ENCODE data around the gene UGT1A8. TPM values are rescaled to one million over a fixed set of nuclear protein-coding genes. Genes with fewer than 3 reads are reported as not detected.
A peak's percentile ranks its signal among the peaks of the same experiment; 100 is the strongest.
"Not testable (repeated sequence)": the region's sequence is repeated elsewhere in the genome, so short reads cannot be mapped to it uniquely, and the experiment has no call there.

The UGT1A8 gene
- total RNA-seq, 1 donor from 2014 or later: 4.4 TPM

DNA sequence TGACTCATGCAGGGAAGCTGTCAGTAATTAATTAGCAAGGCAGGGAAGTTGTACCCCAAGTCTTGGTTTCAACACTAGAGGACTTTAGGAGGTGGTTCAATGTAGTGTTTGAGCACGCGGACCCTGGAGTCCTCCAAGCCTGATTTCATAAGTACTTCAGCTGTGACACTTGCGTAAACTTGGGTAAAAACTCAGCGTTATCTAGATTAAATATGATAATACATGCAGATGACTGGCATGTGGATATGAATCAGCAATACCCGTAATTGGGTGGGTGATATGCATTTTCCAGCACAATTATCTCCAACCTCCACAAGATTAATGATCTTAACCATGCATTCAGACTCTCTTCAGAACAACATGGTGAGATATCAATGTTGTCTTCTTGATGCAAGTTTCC, 69.5 kb downstream of the UGT1A8 start:
- DNase-seq (ENCODE audit: low spot score): no peak

DNA sequence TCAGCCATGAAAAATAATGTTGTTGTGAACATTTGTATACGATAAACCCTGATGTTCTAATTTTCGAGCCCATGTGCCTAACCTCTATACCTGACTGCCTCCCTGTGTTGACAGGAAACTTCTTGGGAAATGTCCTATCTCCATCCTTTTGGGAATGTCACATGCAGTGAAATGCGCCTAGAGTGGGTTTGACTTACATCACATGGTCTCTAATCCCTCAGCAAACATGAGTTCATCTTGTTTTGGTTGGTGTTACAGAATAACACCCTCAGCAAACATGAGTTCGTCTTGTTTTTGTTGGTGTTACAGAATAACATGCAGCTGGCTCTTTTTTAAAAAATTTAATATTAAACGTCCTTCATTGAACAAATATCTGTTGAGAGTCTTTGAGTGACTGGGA, 70.9 kb downstream of the UGT1A8 start:
- no peak for DNase-seq (ENCODE audit: low spot score)

DNA sequence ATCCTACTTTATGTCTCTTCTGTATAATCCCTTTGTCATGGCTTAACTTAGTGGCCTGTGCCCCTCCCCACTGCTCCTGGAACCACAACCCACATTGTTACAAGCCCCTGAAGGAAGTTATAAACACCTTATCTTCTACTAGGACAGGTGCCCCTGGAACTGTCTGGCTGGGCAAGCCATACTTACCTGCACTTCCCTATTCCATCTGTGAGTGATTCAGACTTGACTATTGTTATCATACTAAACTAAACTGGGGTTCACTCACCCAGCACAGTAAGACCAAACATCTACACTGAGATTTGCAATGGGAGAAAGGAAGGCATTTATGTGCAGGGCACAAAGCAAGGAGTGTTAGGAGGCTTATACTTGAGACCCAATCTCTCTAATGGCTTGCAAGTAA, 71.6 kb downstream of the UGT1A8 start:
- DNase-seq (ENCODE audit: low spot score): no peak

DNA sequence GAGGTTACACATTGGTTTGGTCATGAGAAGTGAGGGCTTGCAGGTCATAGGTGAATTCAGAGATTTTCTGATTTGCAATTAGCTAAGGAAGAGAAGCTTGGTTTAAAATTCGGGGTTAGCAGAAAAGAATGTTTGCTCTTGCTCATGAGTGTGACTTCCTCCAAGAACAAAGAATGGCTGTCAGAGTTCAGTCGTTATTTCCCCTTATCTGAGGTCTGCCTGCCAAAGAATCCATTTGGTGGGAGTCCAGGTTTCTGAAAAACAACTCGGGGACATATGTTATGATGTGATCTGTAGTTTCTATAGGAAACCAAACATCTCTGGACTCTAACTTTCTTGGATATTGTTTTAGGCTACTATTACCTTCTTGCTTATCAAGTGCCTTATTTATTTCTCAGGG, 72.1 kb downstream of the UGT1A8 start:
- DNase-seq (ENCODE audit: low spot score): no peak

DNA sequence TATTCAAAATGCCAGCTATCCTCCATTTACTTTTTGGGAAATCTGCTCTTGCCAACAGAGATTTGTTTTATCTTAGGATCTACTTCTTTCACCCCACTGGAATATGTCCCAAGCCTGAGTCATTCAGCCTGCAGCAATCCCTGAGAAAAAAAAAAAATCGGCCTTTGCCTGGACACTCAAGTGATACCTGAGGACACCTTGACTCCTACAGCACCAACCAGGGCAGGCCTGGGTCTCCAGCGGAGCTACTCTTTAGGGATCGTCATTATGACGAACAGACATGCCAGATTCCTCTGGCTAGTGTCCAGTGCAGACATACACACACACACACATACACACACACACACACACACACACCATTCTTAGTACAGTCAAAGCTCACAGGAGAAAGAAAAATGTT, 73.0 kb downstream of the UGT1A8 start:
- DNase-seq (ENCODE audit: low spot score): no peak

DNA sequence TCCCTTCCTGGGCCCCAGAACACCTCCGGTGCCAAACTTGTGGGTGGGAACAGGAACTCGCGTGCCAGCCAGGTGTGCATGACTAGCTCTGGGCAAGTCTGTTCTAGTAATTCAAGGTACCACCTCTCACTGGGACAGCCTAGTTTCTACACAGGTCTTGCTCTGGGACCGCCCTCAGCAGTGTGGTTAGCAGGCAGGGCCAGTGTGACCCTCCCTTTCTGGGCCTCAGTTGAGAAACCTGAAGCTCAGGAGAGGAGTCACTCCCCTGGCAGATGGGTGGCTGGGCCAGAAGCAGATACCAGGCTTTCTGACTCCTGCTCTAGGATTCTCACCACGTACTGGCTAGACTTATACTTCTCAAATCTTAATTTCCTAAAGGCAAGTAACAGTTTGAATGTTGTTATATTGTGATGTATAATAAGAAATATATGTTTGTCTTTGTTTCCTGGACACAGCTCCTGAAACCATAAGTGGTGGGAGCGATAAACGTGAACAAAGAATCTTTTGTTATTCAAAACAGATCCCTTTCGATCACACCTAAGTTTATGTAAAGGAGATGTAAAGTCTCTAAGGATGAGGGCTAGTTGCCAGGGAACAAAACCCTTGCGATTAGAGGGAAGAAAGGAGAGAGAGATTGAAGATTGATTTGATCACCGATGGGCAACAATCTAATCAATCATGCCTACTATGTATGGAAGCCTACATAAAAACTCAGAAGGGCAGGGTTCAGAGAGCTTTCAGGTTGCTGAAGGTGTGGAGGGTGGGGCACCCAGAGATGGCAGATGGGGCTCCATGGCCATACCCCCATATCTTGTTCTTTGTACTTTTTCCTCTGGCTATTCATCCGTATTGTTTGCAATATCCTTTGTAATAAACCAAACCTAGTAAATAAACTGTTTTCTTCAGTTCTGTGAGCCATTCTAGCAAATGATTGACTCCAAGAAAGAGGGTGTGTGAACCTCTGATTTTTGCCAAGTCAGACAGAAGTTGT, 74.3 kb downstream of the UGT1A8 start:
- peak; percentile 91 for DNase-seq (ENCODE audit: low spot score)

DNA sequence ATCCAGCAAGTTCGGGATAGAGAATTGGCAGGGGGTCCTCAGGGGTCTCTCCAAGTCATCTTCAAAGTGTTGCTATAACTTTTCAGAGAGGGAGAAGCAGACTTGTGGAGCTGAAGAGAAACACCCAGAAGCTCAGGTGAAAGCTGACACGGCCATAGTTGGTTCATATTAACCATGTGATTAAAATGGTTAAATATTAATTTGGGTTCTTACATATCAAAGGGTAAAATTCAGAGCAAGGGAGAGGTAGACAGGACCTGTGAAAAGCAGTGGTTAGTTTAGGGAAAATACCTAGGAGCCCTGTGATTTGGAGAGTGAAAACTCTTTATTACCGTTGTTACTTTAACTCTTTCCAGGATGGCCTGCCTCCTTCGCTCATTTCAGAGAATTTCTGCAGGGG, 75.2 kb downstream of the UGT1A8 start, which contains the start of gene UGT1A6:
Gene UGT1A6 (plus strand): TSS at position 243 of the 400 bp plus-strand sequence. CDS start 115 bp downstream, at position 358.
- DNase-seq (ENCODE audit: low spot score): no peak

DNA sequence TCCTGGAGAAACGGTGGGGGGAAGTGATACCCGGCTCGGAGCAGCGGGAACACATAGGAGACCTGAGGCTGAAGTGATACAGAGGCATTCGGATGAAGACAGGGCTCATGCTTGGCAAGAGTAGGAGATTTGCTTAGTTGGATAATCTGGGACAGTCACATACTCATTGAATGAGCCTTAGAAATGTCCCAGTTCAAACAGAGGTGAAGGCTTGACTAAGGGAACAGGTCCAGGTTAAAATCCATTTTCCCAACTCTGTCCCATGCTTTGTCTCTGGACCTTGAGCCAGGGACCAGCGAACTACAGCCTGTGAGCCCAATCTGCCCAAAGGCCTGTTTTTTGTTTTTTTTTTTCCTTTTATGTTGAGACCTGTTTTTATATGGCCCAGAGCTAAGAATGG, 76.5 kb downstream of the UGT1A8 start:
- DNase-seq (ENCODE audit: low spot score): no peak

DNA sequence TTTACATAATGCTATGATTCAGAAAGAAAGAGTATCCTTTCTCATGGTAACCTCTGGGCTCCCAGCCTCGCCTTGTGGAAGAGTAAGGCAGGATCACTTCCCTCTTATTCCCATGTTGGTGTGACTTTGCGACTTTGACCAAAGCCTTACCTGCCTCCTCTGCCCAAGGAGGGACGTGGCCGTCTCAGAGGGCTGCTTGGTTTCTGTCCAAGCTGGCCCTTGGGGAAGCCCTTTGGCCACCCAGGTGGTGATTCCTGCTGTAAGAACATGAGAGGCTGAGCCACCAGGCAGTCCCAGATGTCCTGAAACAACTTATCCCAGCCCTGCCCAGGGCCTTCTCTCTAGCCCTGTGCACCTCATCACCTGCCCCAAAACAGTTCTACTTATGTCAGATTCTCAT, 81.3 kb downstream of the UGT1A8 start:
- no peak for DNase-seq (ENCODE audit: low spot score)

DNA sequence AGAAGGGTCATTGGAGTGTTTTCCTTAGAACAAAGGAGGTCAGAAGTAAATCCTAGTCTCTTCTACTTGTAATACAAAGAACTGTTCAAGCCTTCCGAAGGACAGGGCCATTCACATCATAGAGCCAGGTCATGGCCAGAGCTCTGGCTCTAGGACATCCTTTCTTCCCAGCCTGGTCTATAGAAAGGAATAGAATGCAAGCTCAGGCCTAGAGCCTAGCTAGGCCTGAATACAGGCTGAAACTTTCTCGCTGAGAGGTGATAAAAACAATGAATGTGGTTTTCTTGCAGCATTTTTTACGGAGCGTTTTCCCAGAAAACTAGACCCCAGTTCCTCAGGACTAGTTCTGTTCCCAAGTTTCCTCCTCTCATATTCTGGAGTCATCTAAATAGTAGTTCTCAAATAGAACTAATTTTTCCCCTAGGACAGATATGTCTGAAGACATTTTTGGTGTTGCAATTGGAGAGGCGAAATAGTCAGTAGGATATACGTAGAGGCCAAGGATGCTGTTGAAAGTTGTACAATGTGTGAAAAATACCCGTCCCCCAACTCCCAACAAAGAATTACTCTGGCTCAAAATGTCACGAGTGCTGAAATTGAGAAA, 82.1 kb downstream of the UGT1A8 start:
- no peak for DNase-seq (ENCODE audit: low spot score)

DNA sequence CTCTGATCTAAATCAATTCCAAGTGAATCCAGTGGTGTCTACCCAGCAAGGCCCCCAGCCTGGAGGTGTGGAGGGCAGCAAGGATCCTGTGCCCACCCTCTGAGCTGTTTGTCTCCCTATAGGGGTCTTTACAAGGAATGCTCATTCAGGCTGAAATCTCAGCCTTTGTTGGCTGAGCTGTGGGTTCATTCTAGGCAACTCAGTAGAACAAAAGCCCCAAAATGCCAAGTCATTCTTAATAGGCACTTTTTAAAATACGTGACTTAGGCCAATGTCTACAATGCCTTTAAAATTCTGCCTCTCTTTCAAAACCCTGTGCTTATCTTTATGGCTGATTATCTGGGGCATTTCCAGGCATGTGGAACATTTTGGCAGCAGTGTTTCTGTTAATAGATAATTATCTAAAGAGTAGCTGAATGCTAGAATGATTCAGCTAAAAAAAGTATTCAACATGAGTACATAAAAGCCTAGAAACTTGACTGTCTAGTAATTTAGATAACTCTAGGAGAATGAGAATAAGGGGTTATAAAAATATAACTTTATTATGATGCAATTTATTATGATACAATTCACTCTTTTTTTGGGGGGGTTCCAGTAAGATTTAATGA, 82.7 kb downstream of the UGT1A8 start:
- peak; percentile 66 for DNase-seq (ENCODE audit: low spot score)

DNA sequence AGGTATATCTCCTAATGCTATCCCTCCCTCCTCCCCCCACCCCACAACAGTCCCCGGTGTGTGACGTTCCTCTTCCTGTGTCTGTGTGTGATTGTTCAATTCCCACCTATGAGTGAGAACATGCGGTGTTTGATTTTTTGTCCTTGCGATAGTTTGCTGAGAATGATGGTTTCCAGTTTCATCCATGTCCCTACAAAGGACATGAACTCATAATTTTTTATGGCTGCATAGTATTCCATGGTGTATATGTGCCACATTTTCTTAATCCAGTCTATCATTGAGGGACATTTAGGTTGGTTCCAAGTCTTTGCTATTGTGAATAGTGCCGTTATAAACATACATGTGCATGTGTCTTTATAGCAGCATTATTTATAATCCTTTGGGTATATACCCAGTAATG, 83.4 kb downstream of the UGT1A8 start:
- not testable (repeated sequence) for DNase-seq (ENCODE audit: low spot score)

DNA sequence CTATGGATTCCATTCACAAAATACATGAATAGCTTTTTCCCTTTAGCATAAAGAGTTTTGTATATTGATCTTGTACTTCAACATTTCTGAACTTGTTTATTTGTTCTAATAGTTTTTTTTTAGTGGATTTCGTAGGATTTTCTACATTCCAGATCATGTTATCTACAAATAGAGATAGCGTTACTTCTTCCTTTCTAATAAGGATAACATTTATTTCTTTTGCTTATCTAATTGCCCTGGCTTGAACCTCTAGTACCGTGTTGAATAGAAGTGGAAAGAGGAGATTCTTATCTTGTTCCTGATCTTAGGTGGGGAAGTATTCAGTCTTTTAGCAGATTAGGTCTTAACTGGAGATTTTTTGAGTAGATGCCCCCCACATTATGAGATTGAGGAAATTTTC, 84.8 kb downstream of the UGT1A8 start:
- no peak for DNase-seq (ENCODE audit: low spot score)

DNA sequence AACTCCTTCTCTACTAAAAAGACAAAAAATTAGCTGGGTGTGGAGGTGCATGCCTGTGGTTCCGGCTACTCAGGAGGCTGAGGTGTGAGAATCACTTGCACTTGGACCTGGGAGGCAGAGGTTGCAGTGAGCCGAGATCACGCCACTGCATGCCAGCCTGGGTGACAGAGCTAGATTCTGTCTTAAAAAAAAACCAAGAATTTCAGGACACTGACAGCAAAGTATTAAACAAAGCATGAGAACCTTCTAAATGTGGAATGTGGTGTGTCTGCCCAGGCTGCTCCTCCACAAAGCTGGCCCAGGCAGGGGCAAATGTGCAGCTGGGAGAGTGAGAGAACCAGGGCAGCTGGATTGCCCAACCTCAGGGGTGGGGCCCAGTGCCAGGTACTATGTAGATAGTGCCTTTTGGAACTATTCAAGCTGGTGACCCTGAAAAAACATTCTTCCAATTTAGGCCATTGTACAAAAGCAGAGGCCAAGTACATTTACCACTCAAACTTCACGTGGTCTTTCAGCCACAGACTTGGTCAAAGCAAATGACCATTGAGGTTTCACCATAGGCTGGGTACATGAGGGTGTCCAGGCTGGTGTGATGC, 88.6 kb downstream of the UGT1A8 start:
- peak; percentile 65 for DNase-seq (ENCODE audit: low spot score)

DNA sequence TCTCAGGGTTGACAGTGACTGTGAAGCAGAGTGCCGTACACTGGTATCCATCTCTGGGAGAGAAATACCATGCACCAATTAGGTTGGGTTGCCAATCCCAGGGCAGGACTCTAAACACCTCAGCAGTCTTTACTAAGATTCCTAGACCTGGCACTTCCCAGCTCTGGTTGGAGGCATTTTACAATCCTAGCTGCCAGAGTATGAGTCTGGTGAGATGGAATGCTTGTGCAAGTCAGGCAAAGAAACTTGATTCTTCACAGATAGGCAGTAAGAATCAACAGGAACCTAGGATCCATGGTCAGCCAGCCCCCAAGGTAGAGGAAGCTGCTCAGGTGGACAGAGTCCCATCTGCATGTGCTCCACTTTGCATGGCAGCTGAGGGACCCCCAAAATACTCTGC, 89.3 kb downstream of the UGT1A8 start:
- no peak for DNase-seq (ENCODE audit: low spot score)

DNA sequence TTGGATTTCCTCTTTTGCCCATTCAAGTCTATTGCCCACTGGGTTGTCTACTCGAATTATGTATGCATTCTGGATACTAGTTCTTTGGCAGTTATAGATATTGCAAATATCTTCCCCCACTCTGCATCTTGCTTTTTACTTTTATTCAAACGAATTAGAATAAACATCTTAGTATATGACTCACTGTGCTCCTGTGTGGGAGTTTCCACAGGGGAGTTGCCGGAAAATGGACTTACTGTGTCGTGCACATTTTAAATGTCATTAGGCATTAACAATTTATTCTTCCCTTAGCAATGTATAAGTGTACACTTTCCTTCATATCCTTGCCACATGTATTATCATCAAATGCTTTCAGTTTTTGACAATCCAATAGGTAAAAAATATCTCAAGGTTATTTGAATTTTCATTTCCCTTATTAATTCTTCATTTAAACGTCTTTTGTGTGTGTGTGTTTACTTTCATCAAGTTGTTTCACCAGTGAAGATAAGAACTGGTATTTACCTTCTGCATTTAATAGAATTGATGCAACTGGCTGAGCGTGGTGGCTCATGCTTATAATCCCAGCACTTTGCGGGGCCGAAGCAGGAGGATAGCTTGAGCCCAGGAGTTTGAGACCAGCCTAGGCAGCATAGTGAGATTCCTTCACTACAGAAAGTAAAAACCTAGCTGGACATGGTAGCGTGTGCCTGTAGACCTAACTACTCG, 90.7 kb downstream of the UGT1A8 start:
- no peak for DNase-seq (ENCODE audit: low spot score)

DNA sequence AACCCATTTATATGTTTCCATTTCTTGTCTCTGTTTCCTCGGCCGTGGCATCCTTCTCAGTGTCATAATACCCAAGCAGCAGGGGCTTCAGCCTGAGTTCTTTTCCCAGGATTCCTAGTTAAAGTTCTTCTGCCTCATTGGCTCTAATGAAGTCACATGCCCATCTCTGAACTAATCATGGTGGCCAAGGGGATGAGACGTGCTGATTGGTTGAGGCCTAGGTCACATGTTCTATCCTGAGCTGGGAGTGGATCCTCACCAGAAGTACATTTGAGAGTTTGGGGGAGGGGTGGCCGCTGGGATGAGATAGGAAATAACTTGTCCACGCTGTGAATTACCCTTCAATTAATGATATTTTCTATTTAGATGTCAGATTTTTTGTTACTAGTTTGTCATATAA, 91.5 kb downstream of the UGT1A8 start:
- DNase-seq (ENCODE audit: low spot score): no peak

DNA sequence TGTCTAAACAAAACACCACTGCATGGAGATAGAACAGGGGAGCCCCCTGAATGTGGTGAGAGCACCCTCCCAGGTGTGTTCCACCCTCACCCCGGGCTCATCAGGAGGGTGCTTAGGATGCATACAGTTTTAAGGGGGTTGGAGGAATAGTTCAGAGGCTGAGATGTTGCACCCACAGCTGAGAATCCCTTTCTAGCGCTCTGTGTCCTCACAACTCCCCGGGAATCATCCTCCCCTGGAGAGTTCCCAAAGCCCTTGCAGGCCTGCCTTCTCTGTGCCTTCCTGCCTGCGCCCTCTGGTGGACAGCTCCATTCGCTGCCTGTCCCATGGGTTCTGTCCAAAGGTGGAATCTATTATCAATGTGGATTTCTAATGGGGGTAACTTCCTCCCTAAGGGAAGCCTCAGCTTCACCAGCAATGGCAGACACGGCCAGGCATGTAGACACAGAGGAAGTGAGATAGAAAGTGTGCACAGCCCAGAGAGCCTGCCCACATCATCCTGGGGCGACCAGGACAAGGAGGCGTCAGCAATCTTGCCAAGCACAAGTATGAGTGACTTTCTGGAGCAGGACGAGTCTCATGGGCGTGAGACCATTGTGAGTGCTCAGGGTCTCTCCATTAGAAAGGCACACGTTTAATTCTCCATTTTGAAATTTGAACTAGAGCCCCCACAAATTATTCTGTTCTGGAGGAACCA, 94.0 kb downstream of the UGT1A8 start:
- peak; percentile 83 for DNase-seq (ENCODE audit: low spot score)

DNA sequence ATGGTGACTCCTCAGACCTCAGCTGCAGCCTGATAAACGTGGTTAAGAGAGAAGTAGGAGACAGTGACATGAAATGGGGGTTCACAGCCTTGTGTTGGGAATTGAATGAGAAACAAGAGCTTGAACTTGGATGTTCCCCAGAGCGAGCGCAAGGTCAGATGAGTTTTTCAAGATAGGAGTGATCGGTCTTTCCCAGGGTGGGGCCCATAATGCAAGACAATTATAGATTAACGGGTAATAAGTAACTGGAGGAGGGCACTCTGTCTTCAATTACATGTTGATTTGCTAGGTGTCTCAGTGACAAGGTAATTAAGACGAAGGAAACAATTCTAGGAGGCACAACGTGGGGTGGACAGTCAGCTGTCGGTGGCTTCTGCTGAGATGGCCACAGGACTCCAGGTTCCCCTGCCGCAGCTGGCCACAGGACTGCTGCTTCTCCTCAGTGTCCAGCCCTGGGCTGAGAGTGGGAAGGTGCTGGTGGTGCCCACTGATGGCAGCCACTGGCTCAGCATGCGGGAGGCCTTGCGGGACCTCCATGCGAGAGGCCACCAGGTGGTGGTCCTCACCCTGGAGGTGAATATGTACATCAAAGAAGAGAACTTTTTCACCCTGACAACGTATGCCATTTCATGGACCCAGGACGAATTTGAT, 95.3 kb downstream of the UGT1A8 start, which contains the start of gene UGT1A5:
Gene UGT1A5 (plus strand): TSS at position 297 of the 651 bp plus-strand sequence. CDS start 85 bp downstream, at position 382.
- DNase-seq (ENCODE audit: low spot score): no peak

DNA sequence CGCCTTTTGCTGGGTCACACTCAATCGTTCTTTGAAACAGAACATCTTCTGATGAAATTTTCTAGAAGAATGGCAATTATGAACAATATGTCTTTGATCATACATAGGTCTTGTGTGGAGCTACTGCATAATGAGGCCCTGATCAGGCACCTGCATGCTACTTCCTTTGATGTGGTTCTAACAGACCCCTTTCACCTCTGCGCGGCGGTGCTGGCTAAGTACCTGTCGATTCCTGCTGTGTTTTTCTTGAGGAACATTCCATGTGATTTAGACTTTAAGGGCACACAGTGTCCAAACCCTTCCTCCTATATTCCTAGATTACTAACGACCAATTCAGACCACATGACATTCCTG, 95.8 kb downstream of the UGT1A8 start:
- DNase-seq (ENCODE audit: low spot score): no peak

Measured in ureter (tissue), 1 donor.